Esophagus squamous epithelium (tissue), 4 donors: Measurements from ENCODE around the gene CSMD2.

Experiments used
- CTCF ChIP-seq, 6 experiments: fragments of 450-650 bp in 4 of 6; fragments of 200-600 bp in 2 of 6; sonication (generic) in 2 of 6; IDR thresholded peaks; one replicate each; pipeline ENCODE4 v1.5.1; 2016 to 2019; ENCODE audit warnings: antibody characterized with exemption in 6 of 6, mild to moderate bottlenecking in 4 of 6, moderate library complexity in 4 of 6
- POLR2A ChIP-seq, 4 donors: fragments of 450-650 bp; IDR thresholded peaks; one replicate each; pipeline ENCODE4 v1.6.1; 2017; ENCODE audit warnings: antibody characterized with exemption in 4 of 4, mild to moderate bottlenecking in 4 of 4, moderate library complexity in 3 of 4

- TF ChIP-seq POLR2A (IDR thresholded peaks at IDR 0.05), result no peak
- no peak for TF ChIP-seq CTCF (IDR thresholded peaks at IDR 0.05)
These were observed 372.8 kb downstream of the CSMD2 start for GRCh38 chr1:33792216-33792615.
